Measurements from ENCODE around the gene FAM107B.
A peak's percentile ranks its signal among the peaks of the same experiment; 100 is the strongest.

DNA sequence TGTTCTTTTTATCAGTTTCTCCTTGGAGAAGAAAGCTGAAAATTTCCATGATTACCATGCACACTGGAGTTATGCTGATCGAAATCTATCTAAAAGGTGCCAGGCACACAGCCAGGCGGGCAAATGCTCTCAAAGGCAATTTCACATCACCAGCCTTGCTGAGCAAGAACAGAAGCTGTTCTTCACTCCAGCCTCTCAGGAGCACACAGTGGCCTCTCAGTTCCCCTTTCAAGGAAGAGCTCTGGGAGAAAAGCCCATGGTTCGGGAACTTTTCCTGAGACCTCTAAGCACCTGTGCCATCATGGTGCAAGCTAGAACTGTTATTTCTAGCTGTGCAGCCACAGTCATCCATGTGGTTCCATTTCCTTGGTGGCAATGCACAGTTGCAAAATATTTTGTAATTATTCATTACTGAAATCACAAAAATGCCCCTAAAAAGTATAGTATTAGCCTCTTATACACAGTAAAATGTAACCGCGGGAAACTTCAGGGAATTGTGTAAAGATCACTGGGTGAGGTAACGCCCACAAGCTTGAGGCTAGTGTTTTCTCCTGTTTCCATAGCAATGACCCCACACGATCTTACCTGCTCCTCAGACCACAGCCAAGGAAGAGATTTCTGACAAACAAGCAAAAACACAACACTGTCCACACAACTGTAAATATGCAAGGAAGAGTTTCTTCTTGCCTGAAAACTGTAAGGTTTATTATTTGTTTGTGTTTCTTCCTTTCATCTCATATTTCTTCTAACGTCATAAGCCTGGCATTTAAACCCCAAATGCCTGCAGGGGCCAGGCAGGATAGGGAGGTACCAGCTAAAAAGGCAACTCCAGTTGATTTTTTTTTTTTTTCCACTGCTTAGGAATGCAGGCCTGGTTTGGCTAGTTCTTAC lies 121.2 kb downstream of the FAM107B start:
- no peak for TF ChIP-seq EP300 (IDR thresholded peaks at IDR 0.05; ENCODE audit: borderline replicate concordance)
- TF ChIP-seq, protein P1, sequence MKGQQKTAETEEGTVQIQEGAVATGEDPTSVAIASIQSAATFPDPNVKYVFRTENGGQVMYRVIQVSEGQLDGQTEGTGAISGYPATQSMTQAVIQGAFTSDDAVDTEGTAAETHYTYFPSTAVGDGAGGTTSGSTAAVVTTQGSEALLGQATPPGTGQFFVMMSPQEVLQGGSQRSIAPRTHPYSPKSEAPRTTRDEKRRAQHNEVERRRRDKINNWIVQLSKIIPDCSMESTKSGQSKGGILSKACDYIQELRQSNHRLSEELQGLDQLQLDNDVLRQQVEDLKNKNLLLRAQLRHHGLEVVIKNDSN (IDR thresholded peaks at IDR 0.05), result no peak
- TF ChIP-seq ZBTB7A (IDR thresholded peaks at IDR 0.05; ENCODE audit: low read depth), result no peak
- TF ChIP-seq, protein P2, sequence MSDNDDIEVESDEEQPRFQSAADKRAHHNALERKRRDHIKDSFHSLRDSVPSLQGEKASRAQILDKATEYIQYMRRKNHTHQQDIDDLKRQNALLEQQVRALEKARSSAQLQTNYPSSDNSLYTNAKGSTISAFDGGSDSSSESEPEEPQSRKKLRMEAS (IDR thresholded peaks at IDR 0.05), result no peak
- TF ChIP-seq TEAD4 (IDR thresholded peaks at IDR 0.05), result peak; percentile 55
- TF ChIP-seq, protein P3, sequence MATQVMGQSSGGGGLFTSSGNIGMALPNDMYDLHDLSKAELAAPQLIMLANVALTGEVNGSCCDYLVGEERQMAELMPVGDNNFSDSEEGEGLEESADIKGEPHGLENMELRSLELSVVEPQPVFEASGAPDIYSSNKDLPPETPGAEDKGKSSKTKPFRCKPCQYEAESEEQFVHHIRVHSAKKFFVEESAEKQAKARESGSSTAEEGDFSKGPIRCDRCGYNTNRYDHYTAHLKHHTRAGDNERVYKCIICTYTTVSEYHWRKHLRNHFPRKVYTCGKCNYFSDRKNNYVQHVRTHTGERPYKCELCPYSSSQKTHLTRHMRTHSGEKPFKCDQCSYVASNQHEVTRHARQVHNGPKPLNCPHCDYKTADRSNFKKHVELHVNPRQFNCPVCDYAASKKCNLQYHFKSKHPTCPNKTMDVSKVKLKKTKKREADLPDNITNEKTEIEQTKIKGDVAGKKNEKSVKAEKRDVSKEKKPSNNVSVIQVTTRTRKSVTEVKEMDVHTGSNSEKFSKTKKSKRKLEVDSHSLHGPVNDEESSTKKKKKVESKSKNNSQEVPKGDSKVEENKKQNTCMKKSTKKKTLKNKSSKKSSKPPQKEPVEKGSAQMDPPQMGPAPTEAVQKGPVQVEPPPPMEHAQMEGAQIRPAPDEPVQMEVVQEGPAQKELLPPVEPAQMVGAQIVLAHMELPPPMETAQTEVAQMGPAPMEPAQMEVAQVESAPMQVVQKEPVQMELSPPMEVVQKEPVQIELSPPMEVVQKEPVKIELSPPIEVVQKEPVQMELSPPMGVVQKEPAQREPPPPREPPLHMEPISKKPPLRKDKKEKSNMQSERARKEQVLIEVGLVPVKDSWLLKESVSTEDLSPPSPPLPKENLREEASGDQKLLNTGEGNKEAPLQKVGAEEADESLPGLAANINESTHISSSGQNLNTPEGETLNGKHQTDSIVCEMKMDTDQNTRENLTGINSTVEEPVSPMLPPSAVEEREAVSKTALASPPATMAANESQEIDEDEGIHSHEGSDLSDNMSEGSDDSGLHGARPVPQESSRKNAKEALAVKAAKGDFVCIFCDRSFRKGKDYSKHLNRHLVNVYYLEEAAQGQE (IDR thresholded peaks at IDR 0.05; ENCODE audit: low read depth), result no peak
- no peak for TF ChIP-seq YY1 (IDR thresholded peaks at IDR 0.05; ENCODE audit: low read depth)
- no peak for TF ChIP-seq TAF1 (IDR thresholded peaks at IDR 0.05; ENCODE audit: low read depth)
- no peak for TF ChIP-seq CREB1 (IDR thresholded peaks at IDR 0.05; ENCODE audit: low read depth)
- no peak for TF ChIP-seq NFIC (IDR thresholded peaks at IDR 0.05)
- TF ChIP-seq RAD21 (IDR thresholded peaks at IDR 0.05; ENCODE audit: low read depth), result no peak
- TF ChIP-seq CEBPB (IDR thresholded peaks at IDR 0.05), result no peak
- TF ChIP-seq TCF12 (IDR thresholded peaks at IDR 0.05; ENCODE audit: low read depth), result no peak
- TF ChIP-seq EGR1 (IDR thresholded peaks at IDR 0.05), result no peak
